Gastroesophageal sphincter (tissue), 2 donors: ENCODE measurements around the gene C2orf92.

Experiments
- POLR2A ChIP-seq, 2 donors: fragments of 450-650 bp; IDR thresholded peaks; one replicate each; pipeline ENCODE4 v1.6.1; 2017; ENCODE audit warnings: antibody characterized with exemption in 2 of 2, mild to moderate bottlenecking in 2 of 2, moderate library complexity in 1 of 2
- POLR2AphosphoS5 ChIP-seq: sonication (generic); formaldehyde crosslinking; IDR thresholded peaks from one replicate; pipeline ENCODE4 v1.6.1; 2017; ENCODE audit warnings: antibody characterized with exemption

GRCh38 chr2:97714084-97714949 is 44.8 kb downstream of the C2orf92 start:
- TF ChIP-seq POLR2A (IDR thresholded peaks at IDR 0.05) (no peak), POLR2AphosphoS5 (no peak)
